Calu3 (cell line): ENCODE results near the gene RXRA. TPM values are rescaled to one million over a fixed set of nuclear protein-coding genes. Genes with fewer than 3 reads are reported as not detected.

ENCODE experiments used
- BruUV-seq: library from RNA; stranded (reverse); fragments of 400-500 nt; replicated peaks from 2 replicates; lab custom pipeline; 2021; lab: Mats Ljungman, UMichigan
- CTCF ChIA-PET: fragments of 300-600 bp; sonication (Branson Sonifier 250); formaldehyde crosslinking; loops from one replicate; lab custom pipeline; 2022; ENCODE audit warnings: antibody characterized with exemption; lab: Charles Lee
- DNase-seq: peaks from one replicate; pipeline ENCODE4 v3.0.0; 2022
- H3K27ac Mint-ChIP-seq: one replicate; pipeline ENCODE4 v1.8.0; 2022; ENCODE audit warnings: mixed read lengths; ENCODE audit not compliant: unreplicated experiment
- H3K27me3 Mint-ChIP-seq: one replicate; pipeline ENCODE4 v1.8.0; 2022; ENCODE audit warnings: mixed read lengths; ENCODE audit not compliant: unreplicated experiment
- H3K36me3 Mint-ChIP-seq: one replicate; pipeline ENCODE4 v1.8.0; 2022; ENCODE audit warnings: mild to moderate bottlenecking, moderate library complexity, mixed read lengths; ENCODE audit not compliant: insufficient read depth, unreplicated experiment
- H3K4me1 Mint-ChIP-seq: one replicate; pipeline ENCODE4 v1.8.0; 2022; ENCODE audit warnings: mild to moderate bottlenecking, low read depth, mixed read lengths; ENCODE audit not compliant: unreplicated experiment
- H3K4me3 Mint-ChIP-seq: one replicate; pipeline ENCODE4 v1.8.0; 2022; ENCODE audit warnings: mild to moderate bottlenecking, low read depth, moderate library complexity, mixed read lengths; ENCODE audit not compliant: unreplicated experiment
- H3K9me3 Mint-ChIP-seq: one replicate; pipeline ENCODE4 v1.8.0; 2022; ENCODE audit warnings: low read depth, mixed read lengths; ENCODE audit not compliant: unreplicated experiment
- CTCF ChIP-seq: fragments of 200-600 bp; IDR thresholded peaks from one replicate; pipeline ENCODE4 v1.8.0; 2022; ENCODE audit warnings: antibody characterized with exemption; ENCODE audit not compliant: unreplicated experiment
- intact Hi-C: fragments of 100-400 bp; cut with micrococcal nuclease; formaldehyde crosslinking; loops from one replicate; pipeline ENCODE4 v1.10.0; 2022; ENCODE audit not compliant: unreplicated experiment
- total RNA-seq: library from RNA; stranded (reverse); gene quantifications from 2 replicates; pipeline ENCODE4 v1.2.3, GENCODE V29; 2022

Gene RXRA
- total RNA-seq, 1 experiment from 2014 or later, result 15.0 TPM

- DNase-seq, result no peak
- H3K9me3 Mint-ChIP-seq, result no peaks in the 10 kb centered on the region
- H3K4me3 Mint-ChIP-seq, result peak overlapping the region; percentile 17
- H3K36me3 Mint-ChIP-seq, result peaks cover 11% of the 10 kb centered on the region
- no TSS peak for BruUV-seq
- intact Hi-C loops, result no loop called here
- H3K4me1 Mint-ChIP-seq, result peaks cover 36% of the 10 kb centered on the region
- CTCF ChIA-PET, result no interaction called here
- TF ChIP-seq CTCF, result no peak
- peak overlapping the region; percentile 72 for H3K27ac Mint-ChIP-seq
- no peaks in the 10 kb centered on the region for H3K27me3 Mint-ChIP-seq
Observed at GRCh38 chr9:134380542-134381271, 54.5 kb downstream of the RXRA start.

GRCh38 chr9:134381272-134381661 is 55.0 kb downstream of the RXRA start:
- intact Hi-C loops, result no loop called here
- Mint-ChIP-seq H3K27ac (no peak overlapping the region), H3K27me3 (no peaks in the 10 kb centered on the region), H3K4me1 (peaks cover 32% of the 10 kb centered on the region), H3K9me3 (no peaks in the 10 kb centered on the region), H3K36me3 (peaks cover 11% of the 10 kb centered on the region), H3K4me3 (no peak overlapping the region)
- no peak for DNase-seq
- CTCF ChIA-PET, result no interaction called here
- BruUV-seq, result no TSS peak
- no peak for TF ChIP-seq CTCF

- no TSS peak for BruUV-seq
- intact Hi-C loops, result no loop called here
- Mint-ChIP-seq H3K36me3 (peaks cover 11% of the 10 kb centered on the region), H3K4me1 (peaks cover 26% of the 10 kb centered on the region), H3K4me3 (no peak overlapping the region), H3K9me3 (no peaks in the 10 kb centered on the region), H3K27ac (no peak overlapping the region), H3K27me3 (no peaks in the 10 kb centered on the region)
- no peak for DNase-seq
- peak; percentile 18 for TF ChIP-seq CTCF
- CTCF ChIA-PET, result no interaction called here
Observed at GRCh38 chr9:134381671-134382516, 55.6 kb downstream of the RXRA start.

GRCh38 chr9:134382733-134383132 is 56.5 kb downstream of the RXRA start:
- H3K27me3 Mint-ChIP-seq, result no peaks in the 10 kb centered on the region
- intact Hi-C loops, result no loop called here
- CTCF ChIA-PET, result no interaction called here
- no peaks in the 10 kb centered on the region for H3K9me3 Mint-ChIP-seq
- peaks cover 20% of the 10 kb centered on the region for H3K4me1 Mint-ChIP-seq
- TF ChIP-seq CTCF, result no peak
- H3K4me3 Mint-ChIP-seq, result no peak overlapping the region
- DNase-seq, result no peak
- H3K36me3 Mint-ChIP-seq, result peaks cover 11% of the 10 kb centered on the region
- H3K27ac Mint-ChIP-seq, result no peak overlapping the region
- no TSS peak for BruUV-seq
